HG02623 (cell line): ENCODE results near the gene LEF1.
A peak's percentile ranks its signal among the peaks of the same experiment; 100 is the strongest.

Source experiments
- ATAC-seq: cut with Tn5 transposase; IDR thresholded peaks from one replicate; pipeline ENCODE4 v1.9.1; 2021; ENCODE audit warnings: moderate library complexity; ENCODE audit not compliant: unreplicated experiment

The LEF1 gene

GRCh38 chr4:108152980-108153379, 15.8 kb downstream of the LEF1 start:
- ATAC-seq = no peak

DNA sequence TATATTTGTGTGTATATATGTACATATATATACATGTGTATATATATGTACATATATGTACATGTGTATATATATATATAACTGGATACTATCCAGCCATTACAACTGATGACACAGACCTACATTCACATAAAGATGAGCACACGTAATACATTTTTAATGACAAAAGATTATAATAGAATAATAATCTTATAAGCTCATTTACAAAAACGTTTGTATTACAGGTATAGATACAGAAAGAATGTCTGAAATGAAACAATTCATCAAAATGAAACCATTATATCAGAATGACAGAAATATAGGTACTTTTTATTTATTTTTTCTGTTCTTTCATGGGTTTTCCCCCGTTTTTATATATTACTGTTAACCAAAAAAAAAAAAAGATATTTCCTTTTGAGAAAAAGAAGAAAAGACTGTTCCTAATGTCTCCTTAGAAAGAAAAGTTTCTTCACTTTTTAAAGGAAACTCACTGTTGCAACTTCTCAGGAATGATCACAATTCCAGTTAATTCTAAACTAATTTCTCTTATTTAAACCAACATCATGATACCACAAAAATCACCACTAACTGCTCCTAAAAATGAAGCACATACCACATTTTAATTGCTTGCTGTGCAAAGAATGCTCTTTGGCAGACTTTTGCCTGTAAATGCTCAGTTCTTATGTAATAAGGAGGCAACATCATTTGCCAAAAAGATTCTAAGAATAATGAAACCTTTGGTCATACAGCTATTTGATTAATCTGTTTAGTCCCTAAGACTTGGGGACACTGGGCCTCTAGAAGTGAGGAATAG, 18.9 kb downstream of the LEF1 start:
- no peak for ATAC-seq

GRCh38 chr4:108148316-108148715, 20.4 kb downstream of the LEF1 start:
- no peak for ATAC-seq

GRCh38 chr4:108146819-108147218, 21.9 kb downstream of the LEF1 start:
- ATAC-seq = no peak

DNA sequence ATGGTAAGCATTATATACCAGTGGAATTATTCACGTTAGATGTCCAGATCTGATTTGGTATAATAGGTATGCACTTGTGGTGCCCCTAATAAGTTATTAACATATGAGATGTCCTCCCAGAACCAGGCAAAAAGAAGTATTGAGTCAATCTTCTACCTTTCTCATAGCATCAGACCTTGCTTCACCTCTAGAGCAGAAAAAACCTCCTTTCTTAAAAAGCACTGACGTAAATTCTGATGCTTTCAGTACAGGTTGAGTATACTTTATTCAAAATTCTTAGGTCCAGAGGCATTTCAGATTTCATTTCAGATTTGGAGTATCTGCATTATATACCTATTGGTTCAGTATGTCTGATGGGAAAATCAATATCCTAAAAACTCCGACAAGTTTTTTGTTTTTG, 22.4 kb downstream of the LEF1 start:
- no peak for ATAC-seq

GRCh38 chr4:108144451-108144850, 24.3 kb downstream of the LEF1 start:
- ATAC-seq = no peak

DNA sequence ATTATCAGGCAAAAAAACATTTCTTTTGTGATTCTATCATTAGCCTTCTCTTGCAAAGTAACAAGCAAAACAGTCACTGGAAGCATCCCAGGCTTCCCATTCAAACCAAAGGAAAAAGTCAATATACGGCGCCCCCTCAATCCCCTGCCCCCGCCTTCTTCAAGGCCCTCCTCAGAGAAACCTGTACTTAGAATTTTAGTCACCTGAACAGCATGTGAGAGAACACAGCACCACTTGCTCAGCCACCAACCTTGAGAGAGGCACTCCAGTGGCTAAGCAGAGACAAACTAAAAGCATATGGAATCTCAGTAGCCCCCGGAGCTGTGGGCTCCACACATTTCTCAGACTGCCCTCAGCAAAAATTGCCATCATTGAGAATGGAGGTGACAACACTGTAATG, 25.2 kb downstream of the LEF1 start:
- no peak for ATAC-seq

DNA sequence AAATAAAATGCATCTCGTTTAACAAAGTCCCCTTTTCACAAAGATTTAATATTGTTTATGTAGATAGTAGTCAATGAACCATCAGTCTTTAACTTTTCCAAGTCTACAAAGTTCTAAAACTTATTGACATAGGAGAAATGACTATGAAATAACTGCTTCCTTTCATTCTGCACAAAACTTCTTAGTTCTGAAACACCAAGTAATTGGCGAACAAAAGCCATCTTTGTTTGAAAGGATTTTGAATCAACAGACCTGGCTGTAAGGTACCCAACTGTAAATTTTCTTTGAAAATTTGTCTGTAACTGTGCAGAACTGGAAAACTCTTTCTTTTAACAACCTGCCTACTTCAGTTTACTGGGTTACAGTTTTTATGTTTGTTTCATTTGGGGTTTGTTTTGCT, 25.9 kb downstream of the LEF1 start:
- no peak for ATAC-seq

GRCh38 chr4:108141213-108141950, 27.4 kb downstream of the LEF1 start:
- no peak for ATAC-seq

DNA sequence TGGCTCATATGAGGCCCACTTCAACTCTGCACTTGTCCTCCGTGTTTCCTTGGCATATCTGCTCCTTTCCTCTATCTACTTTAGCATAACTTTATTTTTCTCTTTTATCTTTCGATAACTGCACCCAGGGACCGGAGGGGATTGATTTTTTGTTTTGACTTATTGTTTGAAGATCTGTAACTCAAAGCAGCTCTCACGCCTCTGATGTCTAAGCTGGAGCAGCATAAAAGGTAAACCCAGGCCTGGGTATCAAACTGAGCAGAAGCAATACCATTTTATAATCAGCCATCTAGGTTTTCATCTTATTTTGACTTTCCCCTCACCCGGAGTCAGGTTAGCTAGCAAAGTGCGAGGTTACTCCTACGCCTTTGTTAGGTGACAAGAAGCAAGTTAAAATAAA, 28.4 kb downstream of the LEF1 start:
- ATAC-seq = no peak

DNA sequence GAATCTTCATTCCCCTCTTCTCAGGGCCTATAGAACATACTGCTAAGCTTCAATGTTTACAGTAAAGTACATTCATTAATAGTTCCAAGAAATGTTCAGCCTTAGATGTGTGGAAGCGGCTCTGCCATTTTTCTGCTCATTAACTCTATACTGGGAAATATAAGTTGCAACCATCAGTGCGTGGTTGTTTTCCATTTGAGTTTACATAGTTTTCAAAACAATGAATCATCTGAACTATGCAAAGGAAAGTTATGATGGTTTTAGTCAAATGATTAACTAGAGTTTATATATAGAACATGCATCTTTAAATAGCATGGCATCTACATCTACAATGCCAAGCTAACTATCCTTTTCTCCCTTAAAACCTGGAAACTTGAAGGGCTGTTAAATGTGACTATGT, 29.6 kb downstream of the LEF1 start:
- ATAC-seq = no peak

GRCh38 chr4:108135549-108136209, 33.1 kb downstream of the LEF1 start:
- no peak for ATAC-seq

DNA sequence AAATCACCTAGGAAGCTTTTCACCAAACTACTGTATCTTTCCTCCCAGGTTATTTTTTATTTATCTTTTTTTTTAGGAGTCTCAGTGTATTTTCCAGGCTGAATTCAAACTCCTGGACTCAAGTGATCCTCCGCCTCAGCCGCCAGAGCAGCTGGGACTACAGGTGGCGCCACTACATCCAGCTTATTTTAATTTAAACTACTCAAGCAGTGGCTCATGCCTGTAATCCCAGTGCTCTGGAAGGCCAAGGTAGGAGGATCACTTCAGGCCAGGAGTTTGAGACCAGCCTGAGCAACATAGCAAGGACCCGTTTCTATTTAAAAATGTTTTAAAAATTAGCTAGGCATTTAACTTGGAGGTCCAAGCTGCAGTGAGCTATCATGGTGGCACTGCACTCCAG, 37.8 kb downstream of the LEF1 start:
- no peak for ATAC-seq

DNA sequence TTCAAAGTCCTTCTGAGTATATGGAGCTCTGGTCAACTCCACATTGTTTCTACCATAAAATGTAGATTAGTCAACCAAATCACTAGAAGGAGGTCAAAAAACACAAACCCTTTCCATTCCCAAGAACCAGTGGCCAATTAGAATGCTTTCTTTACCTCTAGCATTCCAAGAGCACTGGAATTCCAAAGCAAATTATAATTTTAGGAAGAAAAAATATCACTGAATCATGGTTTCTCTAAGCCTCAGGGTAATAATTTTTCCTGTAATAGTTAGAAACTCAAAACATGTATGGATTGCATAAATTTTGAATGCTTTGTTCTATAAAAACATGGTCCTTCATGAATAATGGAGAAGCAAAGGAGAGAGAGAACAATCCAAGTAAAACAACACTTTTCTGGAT, 39.5 kb downstream of the LEF1 start:
- ATAC-seq = no peak

GRCh38 chr4:108126806-108127205, 41.9 kb downstream of the LEF1 start:
- no peak for ATAC-seq

- no peak for ATAC-seq
Measured at GRCh38 chr4:108120789-108121188, 47.9 kb downstream of the LEF1 start.

GRCh38 chr4:108119199-108119800, 49.4 kb downstream of the LEF1 start:
- no peak for ATAC-seq

DNA sequence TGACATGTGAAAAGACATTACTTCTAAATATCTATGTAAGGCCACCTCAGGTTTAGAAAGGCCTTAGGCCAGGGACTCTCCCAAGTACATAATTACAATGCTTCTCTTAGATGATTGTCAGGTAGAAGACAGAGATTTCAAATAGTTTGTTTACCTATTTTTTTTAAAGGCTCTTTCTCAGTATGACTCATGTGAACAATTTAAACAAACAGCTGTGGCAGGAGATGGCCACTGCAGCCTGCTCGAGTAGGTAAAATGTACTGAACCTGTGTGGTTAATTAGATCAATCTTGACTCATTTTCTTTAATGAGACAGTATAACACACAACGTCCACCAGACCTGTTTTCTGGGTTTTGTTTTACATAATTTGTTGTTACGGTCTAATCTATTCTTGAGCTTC, 50.2 kb downstream of the LEF1 start:
- peak; percentile 92 for ATAC-seq

DNA sequence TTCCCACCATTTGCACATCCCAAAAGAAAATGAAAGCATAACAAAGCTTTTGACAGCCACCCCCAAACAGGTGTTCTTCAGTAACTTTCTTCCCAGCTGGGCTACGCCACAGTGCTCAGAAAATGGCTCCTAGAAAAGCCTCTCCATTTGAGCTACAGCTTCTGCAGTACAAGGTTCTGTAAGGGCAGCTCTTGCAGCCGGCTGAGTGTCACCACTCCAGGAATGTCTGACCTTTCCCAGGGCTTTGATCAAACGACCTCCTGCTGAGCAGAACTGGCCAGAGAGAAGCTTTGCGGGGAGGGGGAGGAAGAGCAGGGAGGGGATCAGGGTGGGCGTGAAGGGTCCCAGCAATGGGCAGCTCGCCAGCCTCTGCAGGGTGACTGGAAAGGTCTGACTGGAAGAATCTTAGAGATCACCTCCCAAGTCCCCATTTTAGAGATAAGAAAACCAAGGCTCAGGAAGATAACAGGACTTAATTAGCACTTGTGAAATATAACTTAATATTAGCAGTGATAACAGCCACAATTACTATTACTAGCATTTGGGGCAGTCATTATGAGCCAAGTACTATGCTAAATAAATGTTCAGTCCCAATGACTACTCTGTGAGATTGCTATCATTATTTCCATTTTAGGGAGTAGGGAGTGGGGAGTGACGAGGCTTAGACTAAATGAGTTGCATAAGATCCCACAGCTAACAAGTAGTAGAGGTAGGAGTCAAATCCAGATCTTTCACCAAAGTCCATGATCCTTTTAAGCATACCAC, 51.1 kb downstream of the LEF1 start:
- ATAC-seq = no peak

- ATAC-seq = no peak
Measured at GRCh38 chr4:108116423-108117168, 52.1 kb downstream of the LEF1 start.
